Head of caudate nucleus (tissue), 42 donors: ENCODE results near the gene ZNF341.
"Not testable (repeated sequence)": the region's sequence is repeated elsewhere in the genome, so short reads cannot be mapped to it uniquely, and the experiment has no call there.

Experiments used
- DNase-seq, 42 donors: peaks; one replicate each; pipeline versions ENCODE4 v3.0.0 to v3.0.0-alpha.2; 2020 to 2021; ENCODE audit warnings: mixed read lengths in 7 of 42
- intact Hi-C: fragments of 100-400 bp; cut with DNase I; formaldehyde crosslinking; loops from one replicate; pipeline ENCODE4 v1.15.0; 2022

The ZNF341 gene

DNA sequence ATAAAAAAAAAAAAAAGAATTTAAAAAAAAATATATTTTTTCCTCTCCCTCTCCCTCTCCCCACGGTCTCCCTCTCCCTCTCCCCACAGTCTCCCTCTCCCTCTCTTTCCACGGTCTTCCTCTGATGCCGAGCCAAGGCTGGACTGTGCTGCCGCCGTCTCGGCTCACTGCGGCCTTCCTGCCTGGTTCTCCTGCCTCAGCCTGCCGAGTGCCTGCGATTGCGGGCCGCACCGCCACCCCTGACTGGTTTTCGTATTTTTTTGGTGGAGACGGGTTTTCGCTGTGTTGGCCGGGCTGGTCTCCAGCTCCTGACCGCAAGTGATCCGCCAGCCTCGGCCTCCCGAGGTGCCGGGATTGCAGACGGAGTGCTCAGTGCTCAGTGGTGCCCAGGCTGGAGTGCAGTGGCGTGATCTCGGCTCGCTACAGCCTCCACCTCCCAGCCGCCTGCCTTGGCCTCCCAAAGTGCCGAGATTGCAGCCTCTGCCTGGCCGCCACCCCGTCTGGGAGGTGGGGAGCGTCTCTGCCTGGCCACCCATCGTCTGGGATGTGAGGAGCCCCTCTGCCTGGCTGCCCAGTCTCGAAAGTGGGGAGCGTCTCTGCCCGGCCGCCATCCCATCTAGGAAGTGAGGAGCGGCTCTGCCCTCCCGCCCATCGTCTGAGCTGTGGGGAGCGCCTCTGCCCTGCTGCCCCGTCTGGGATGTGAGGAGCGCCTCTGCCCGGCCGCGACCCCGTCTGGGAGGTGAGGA, 30.9 kb upstream of the ZNF341 start:
- not testable (repeated sequence) for DNase-seq

DNA sequence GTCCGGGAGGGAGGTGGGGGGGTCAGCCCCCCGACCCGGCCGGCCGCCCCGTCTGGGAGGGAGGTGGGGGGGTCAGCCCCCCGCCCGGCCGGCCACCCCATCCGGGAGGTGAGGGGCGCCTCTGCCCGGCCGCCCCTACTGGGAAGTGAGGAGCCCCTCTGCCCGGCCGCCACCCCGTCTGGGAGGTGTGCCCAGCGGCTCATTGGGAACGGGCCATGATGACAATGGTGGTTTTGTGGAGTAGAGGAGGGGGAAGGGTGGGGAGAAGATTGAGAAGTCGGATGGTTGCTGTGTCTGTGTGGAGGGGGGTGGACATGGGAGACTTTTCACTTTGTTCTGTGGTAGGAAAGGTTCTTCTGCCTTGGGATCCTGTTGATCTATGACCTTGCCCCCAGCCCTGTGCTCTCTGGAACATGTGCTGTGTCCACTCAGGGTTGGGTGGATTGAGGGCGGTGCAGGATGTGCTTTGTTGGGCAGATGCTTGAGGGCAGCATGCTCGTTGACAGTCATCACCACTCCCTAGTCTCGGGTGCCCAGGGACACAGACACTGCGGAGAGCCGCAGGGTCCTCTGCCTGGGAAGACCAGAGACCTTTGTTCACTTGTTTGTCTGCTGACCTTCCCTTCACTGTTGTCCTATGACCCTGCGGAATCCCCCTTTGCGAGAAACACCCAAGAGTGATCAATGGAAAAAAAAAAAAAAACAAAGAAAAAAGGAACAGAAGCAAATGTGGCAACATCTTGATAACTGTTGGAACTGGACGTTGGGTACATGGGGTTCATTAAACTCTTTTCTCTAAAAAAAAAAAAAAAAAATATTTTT, 30.0 kb upstream of the ZNF341 start:
- peak in 3 of 42 donors; percentile 25 to 45 (median 40) for DNase-seq
- intact Hi-C loops = no loop called here

More for the DNA sequence above, 30.9 kb upstream of the ZNF341 start:
- intact Hi-C loops = not testable (repeated sequence)

GRCh38 chr20:33702861-33703260, 28.9 kb upstream of the ZNF341 start:
- DNase-seq = peak in 1 of 42 donors; percentile 20
- intact Hi-C loops = no loop called here

DNA sequence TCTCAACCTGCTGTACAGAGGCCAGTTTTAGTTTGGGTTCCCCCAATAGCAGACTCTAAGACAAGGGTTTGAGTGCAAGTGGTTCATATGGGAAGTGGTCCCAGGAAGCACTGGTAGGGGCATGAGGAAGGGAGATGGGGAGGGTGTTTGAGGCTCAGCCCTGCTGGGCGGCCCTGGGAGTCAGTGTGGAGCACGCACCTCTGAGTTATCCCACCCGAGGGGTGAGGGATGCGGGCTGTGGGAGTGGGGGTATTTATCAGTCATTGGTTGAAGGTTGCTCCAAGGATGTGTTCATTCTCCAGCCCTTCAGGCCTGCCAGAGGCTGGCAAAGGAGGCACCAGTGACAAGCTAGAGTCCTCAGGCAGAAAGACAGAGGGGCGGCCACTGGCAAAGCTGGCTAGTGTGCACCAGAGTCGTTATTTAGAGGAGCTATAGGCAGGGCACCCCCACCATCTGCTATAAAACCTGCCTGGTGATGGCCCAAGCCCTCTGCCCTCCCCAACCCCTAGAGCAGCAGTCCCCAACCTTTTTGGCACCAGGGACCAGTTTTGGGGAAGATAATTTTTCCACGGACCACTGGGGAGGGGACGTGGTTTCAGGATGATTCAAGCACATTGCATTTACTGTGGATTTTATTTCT, 28.2 kb upstream of the ZNF341 start:
- intact Hi-C loops = no loop called here

GRCh38 chr20:33704197-33704924, 27.4 kb upstream of the ZNF341 start:
- peak in 9 of 42 donors; percentile 29 to 66 (median 51) for DNase-seq
- intact Hi-C loops = no loop called here

More for the DNA sequence above, 28.2 kb upstream of the ZNF341 start:
- no peak for DNase-seq

GRCh38 chr20:33707668-33708067, 24.1 kb upstream of the ZNF341 start:
- intact Hi-C loops = no loop called here
- DNase-seq = no peak

GRCh38 chr20:33709398-33709797, 22.4 kb upstream of the ZNF341 start:
- intact Hi-C loops = no loop called here
- DNase-seq = no peak

DNA sequence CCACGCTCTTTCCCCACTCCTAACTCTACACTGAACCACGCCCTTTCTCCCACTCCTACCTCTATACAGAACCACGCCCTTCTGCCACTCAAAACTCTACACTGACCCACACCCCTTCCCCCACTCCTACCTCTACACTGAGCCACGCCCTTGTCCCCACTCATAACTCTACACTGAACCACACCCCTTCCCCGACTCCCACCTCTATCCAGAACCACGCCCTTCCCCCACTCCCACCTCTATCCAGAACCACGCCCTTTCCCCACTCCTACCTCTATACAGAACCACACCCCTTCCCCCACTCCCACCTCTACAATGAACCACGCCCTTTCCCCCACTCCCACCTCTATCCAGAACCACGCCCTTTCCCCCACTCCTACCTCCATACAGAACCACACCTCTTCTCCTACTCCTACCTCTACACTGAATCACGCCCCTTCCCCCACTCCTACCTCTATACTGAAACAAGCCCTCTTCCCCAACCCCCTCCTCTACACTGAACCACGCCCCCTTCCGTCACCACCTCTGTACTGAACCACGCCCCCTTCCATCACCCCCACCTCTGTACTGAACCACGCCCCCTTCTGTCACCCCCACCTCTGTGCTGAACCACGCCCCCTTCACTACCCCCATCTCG, 21.8 kb upstream of the ZNF341 start:
- peak in 3 of 42 donors; percentile 23 to 57 (median 23) for DNase-seq
- intact Hi-C loops = no loop called here

- DNase-seq = no peak
- intact Hi-C loops = no loop called here
Observed at GRCh38 chr20:33710681-33711445, 20.9 kb upstream of the ZNF341 start.

GRCh38 chr20:33711446-33711738, 20.4 kb upstream of the ZNF341 start:
- intact Hi-C loops = no loop called here
- DNase-seq = no peak

GRCh38 chr20:33713865-33714367, 17.9 kb upstream of the ZNF341 start:
- DNase-seq = no peak
- intact Hi-C loops = no loop called here

- no peak for DNase-seq
- intact Hi-C loops = no loop called here
Observed at GRCh38 chr20:33716498-33716897, 15.3 kb upstream of the ZNF341 start.

DNA sequence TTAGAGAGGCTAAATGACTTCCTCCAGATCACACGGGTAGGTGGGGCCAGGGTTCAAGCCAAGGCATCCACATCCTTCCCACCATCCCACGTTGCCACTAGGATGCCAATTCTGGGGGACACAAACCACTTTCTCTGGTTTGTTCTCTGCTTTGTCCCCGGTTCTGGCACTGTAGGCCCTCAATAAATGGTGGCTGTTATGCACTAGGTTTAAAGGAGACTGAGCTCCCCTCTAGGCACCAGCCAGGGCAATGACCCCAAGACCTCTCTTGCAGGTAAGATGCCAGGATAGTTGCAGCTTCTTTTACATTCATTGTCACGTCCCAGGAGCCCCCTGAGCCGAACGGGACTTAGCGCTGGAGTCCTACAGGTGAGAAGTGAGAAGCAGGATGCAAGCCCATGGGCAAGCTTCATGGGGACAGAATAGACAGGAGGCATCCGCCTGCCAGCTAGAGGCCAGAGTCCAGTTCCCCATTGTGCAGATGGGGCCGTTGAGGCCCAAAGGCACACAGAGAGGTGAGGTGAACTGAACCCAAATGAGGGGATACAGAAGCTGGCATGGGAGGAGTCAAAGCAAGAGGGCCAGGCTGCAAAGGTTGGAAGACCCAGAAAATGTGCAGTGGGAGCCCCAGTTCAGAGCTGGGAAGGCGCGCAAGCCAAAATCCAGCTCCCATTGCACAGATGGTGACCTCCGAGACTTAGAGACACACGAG, 12.4 kb upstream of the ZNF341 start:
- intact Hi-C loops = no loop called here
- peak in 1 of 42 donors; percentile 25 for DNase-seq

- DNase-seq = peak; percentile 90 to 98 (median 95)
- intact Hi-C loops = no loop called here
Observed at GRCh38 chr20:33719989-33720709, 11.6 kb upstream of the ZNF341 start, which contains the start of gene PXMP4. Gene PXMP4 (minus strand): TSS chr20:33720310. CDS start chr20:33720207, 103 bp downstream.

DNA sequence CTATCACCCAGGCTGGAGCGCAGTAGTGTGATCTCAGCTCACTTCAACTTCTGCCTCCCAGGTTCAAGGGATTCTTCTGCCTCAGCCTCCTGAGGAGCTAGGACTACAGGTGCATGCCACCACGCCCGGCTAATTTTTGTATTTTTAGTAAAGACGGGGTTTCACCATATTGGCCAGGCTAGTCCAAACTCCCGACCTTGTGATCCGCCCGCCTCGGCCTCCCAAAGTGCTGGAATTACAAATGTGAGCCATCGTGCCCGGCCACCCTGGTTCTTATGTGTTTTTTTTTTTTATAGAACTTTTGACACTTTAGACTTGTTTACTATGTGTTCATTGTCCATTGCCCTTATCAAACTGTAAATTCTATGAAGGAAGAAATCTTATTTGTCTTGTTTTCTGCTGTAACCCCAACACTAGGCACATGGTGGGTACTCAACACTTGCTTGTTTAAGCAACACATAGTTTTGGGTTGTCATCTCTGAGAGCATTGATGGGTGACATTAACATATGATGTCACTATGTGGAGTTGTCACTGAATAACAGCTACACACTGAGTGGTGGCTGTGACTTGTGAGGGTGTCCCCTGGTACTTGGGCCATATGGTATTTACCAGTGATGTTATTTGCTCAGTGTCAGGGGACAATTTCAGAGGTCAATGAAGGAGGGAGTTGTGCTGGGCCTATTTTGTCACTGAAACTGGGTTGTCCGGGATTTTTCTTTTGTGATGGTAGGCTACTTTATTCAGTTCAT, 10.2 kb upstream of the ZNF341 start:
- intact Hi-C loops = no loop called here

More for the DNA sequence above, 10.2 kb upstream of the ZNF341 start:
- DNase-seq = no peak
